Gastroesophageal sphincter (tissue), 4 donors: Measurements from ENCODE around the gene ZNF729. TPM values are rescaled to one million over a fixed set of nuclear protein-coding genes. Genes with fewer than 3 reads are reported as not detected.
"Not testable (repeated sequence)": the region's sequence is repeated elsewhere in the genome, so short reads cannot be mapped to it uniquely, and the experiment has no call there.

Experiments
- ATAC-seq: fragments of 150-250 bp; one replicate; pipeline ENCODE4 v1.9.1; 2016; ENCODE audit warnings: mild to moderate bottlenecking, moderate library complexity
- H3K27ac ChIP-seq, 4 donors: fragments of 200-600 bp; sonication (generic) in 3 of 4; 1 replicate in 3 of 4; 2 replicates in 1 of 4; pipeline ENCODE4 v1.5.1; 2016 to 2019
- H3K27me3 ChIP-seq: fragments of 200-600 bp; sonication (generic); one replicate; pipeline ENCODE4 v1.5.1; 2019
- H3K36me3 ChIP-seq, 2 donors: fragments of 200-600 bp; sonication (generic); one replicate each; pipeline ENCODE4 v1.5.1; 2019; ENCODE audit warnings: control low read depth in 1 of 2
- H3K4me1 ChIP-seq, 3 donors: fragments of 200-600 bp; sonication (generic); 1 replicate in 2 of 3; 2 replicates in 1 of 3; pipeline ENCODE4 v1.5.1; 2016 to 2019; ENCODE audit warnings: control low read depth in 2 of 3
- H3K4me3 ChIP-seq, 2 donors: fragments of 200-600 bp; sonication (generic); one replicate each; pipeline ENCODE4 v1.5.1; 2019; ENCODE audit warnings: mild to moderate bottlenecking in 1 of 2, moderate library complexity in 1 of 2
- H3K9me3 ChIP-seq, 3 donors: fragments of 200-600 bp; sonication (generic); one replicate each; pipeline ENCODE4 v1.5.1; 2017 to 2019; ENCODE audit warnings: control low read depth in 2 of 3
- EP300 ChIP-seq: sonication (generic); formaldehyde crosslinking; IDR thresholded peaks from one replicate; pipeline ENCODE4 v1.6.1; 2017; ENCODE audit warnings: antibody characterized with exemption, mild to moderate bottlenecking
- POLR2A ChIP-seq, 2 donors: fragments of 450-650 bp; IDR thresholded peaks; one replicate each; pipeline ENCODE4 v1.6.1; 2017; ENCODE audit warnings: antibody characterized with exemption in 2 of 2, mild to moderate bottlenecking in 2 of 2, moderate library complexity in 1 of 2
- POLR2AphosphoS5 ChIP-seq: sonication (generic); formaldehyde crosslinking; IDR thresholded peaks from one replicate; pipeline ENCODE4 v1.6.1; 2017; ENCODE audit warnings: antibody characterized with exemption
- WGBS, 2 donors: methylation state at CpG; one replicate each; pipeline ENCODE4 v1.1.5; 2018; ENCODE audit warnings: low coverage in 1 of 2; 5-methylcytosine and 5-hydroxymethylcytosine counted together
- total RNA-seq, 4 donors: library from RNA; depleted of rRNA; stranded (reverse); fragments of >200 nt; gene quantifications; one replicate each; pipeline ENCODE4 v1.1.0, GENCODE V29; 2016
- TF ChIP-seq, protein P1 (sequence below), 4 experiments: fragments of 200-600 bp in 2 of 4; fragments of 450-650 bp in 2 of 4; sonication (generic) in 1 of 4; IDR thresholded peaks; one replicate each; pipeline ENCODE4 v1.5.1; 2017 to 2019; ENCODE audit warnings: antibody characterized with exemption in 4 of 4, mild to moderate bottlenecking in 2 of 4, moderate library complexity in 2 of 4

ZNF729 gene
- total RNA-seq, 4 donors from 2014 or later = not detected

DNA sequence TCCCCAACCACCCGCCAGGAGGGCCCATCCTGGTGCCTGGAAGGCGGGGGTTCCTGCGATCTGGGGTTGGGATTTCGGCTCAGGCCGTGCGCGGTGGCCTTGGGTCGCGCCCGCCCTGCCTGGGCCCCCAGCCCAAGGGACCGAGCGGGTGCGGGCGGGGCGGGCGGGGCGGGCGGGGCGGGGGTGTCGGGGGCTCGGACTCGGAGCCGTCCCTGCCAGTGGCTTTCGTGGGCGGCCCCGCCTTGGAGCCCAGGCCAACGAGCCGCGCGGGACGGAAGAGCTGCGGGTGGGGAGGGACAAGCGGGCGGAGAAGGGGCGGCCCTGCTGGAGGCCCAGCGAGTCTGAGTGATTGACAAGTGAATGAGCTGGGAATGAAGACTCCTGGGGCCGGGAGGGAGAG is 24.6 kb upstream of the ZNF729 start:
- H3K27ac ChIP-seq = no peak overlapping the region
- TF ChIP-seq POLR2A (IDR thresholded peaks at IDR 0.05) = no peak
- no peak for TF ChIP-seq EP300
- no peak for TF ChIP-seq POLR2AphosphoS5
- TF ChIP-seq, protein P1, sequence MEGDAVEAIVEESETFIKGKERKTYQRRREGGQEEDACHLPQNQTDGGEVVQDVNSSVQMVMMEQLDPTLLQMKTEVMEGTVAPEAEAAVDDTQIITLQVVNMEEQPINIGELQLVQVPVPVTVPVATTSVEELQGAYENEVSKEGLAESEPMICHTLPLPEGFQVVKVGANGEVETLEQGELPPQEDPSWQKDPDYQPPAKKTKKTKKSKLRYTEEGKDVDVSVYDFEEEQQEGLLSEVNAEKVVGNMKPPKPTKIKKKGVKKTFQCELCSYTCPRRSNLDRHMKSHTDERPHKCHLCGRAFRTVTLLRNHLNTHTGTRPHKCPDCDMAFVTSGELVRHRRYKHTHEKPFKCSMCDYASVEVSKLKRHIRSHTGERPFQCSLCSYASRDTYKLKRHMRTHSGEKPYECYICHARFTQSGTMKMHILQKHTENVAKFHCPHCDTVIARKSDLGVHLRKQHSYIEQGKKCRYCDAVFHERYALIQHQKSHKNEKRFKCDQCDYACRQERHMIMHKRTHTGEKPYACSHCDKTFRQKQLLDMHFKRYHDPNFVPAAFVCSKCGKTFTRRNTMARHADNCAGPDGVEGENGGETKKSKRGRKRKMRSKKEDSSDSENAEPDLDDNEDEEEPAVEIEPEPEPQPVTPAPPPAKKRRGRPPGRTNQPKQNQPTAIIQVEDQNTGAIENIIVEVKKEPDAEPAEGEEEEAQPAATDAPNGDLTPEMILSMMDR (IDR thresholded peaks at IDR 0.05) = no peak
- ATAC-seq = no peak

DNA sequence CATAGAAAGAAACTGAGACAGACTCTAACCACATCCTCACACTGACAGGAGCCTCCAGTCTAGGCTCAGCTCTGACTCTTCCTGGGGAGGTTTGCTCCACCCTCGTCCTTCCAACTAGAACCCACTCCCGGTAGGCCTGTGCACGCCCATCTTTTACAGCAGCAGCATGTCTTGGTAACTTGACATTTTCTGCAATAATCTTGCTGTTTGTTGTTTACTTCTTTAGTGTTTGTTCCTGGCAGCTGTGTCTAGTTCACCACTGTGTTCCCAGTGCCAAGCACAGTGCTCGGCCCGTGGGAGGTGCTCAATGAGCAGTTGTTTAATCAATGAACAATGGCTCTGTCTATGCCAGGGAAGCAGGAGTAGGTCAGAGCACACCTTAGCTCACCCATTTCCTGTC is 23.1 kb upstream of the ZNF729 start:
- Histone ChIP-seq H3K4me1 (no peaks in the 10 kb centered on the region), H3K27ac (no peak overlapping the region), H3K27me3 (peaks cover 13% of the 10 kb centered on the region), H3K4me3 (no peak overlapping the region), H3K9me3 (peaks cover 0 to 34% (median 0%) of the 10 kb centered on the region in 3 donors), H3K36me3 (no peaks in the 10 kb centered on the region)
- no peak for TF ChIP-seq POLR2A (IDR thresholded peaks at IDR 0.05)
- TF ChIP-seq, protein P1 (IDR thresholded peaks at IDR 0.05) = no peak
- no peak for TF ChIP-seq EP300
- no peak for TF ChIP-seq POLR2AphosphoS5
- ATAC-seq = no peak
- 87 to 100% methylated on average over 3 to 5 of the region's 5 CpGs for WGBS, 2 donors

More for the DNA sequence above, 24.6 kb upstream of the ZNF729 start:
- Histone ChIP-seq H3K27me3 (peaks cover 13% of the 10 kb centered on the region), H3K4me3 (no peak overlapping the region), H3K4me1 (no peaks in the 10 kb centered on the region), H3K36me3 (no peaks in the 10 kb centered on the region), H3K9me3 (peaks cover 0 to 28% (median 0%) of the 10 kb centered on the region in 3 donors)
- 10 to 20% methylated on average over 2 to 3 of the region's 37 CpGs for WGBS, 2 donors

DNA sequence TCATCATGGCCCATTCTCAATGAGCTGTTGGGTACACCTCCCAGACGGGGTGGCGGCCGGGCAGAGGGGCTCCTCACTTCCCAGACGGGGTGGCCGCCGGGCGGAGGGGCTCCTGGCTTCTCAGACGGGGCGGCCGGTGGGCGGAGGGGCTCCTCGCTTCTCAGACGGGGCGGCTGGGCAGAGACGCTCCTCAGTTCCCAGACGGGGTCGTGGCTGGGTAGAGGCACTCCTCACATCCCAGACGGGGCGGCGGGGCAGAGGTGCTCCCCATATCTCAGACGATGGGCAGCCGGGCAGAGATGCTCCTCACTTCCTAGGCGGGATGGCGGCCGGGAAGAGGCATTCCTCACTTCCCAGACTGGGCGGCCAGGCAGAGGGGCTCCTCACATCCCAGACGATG is 35.3 kb downstream of the ZNF729 start:
- no CpG with 5 or more reads among the region's 27 CpGs for whole genome bisulfite sequencing, 2 donors
- ATAC-seq = not testable (repeated sequence)

DNA sequence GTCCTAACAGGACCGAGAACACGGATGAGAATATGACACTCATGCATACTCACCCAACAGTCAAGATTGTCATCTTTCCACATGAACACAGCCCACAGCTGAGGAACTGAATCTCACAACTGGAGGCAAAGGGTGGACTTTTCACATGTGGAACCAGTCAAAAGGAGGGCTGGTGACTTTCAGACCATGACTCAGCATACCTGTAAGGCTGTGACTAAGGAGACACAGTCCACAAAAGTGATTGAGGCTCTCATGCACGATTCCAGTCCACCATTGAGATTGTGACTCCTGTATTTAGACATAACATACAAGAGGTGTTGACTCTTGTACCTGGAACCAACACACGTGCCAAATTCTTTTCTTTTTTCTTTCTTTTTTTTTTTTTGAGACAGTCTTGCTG is 40.0 kb downstream of the ZNF729 start:
- H3K27ac ChIP-seq = no peak overlapping the region
- no peak for TF ChIP-seq EP300
- TF ChIP-seq, protein P1 (IDR thresholded peaks at IDR 0.05) = no peak
- no peak for TF ChIP-seq POLR2A (IDR thresholded peaks at IDR 0.05)
- no peak for TF ChIP-seq POLR2AphosphoS5
- no peaks in the 10 kb centered on the region for H3K27me3 ChIP-seq
- no peak for ATAC-seq
- H3K9me3 ChIP-seq = peaks cover 0 to 26% (median 0%) of the 10 kb centered on the region in 3 donors
- H3K4me1 ChIP-seq = no peaks in the 10 kb centered on the region
- no peak overlapping the region for H3K4me3 ChIP-seq
- H3K36me3 ChIP-seq = no peaks in the 10 kb centered on the region
- 57 to 84% methylated on average over 3 to 4 of the region's 4 CpGs for WGBS, 2 donors

More for the DNA sequence above, 35.3 kb downstream of the ZNF729 start:
- H3K4me1 ChIP-seq, H3K27ac ChIP-seq, H3K4me3 ChIP-seq, H3K36me3 ChIP-seq, H3K27me3 ChIP-seq: not testable (repeated sequence)
- peaks cover 0 to 25% (median 0%) of the 10 kb centered on the region in 3 donors for H3K9me3 ChIP-seq

DNA sequence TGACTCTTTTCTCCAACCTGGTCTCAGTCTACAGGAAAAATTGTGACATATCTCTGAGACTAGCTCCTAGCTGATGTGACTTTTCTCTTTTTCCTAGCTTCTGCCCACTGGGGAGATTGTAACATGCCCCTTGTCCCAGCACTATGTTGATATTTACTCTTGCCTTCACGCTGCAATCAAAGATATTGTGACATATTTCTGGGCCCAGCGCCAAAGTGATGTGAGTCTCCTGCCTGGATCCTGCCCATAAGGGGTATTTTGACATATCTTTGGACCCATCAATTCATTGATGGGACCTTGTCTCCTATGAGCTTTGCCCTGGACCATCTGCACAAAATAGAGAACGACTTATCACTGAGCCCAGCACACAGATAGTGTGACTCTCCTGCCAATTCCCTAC is 41.1 kb downstream of the ZNF729 start:
- Histone ChIP-seq H3K27ac (no peak overlapping the region), H3K4me3 (no peak overlapping the region), H3K27me3 (no peaks in the 10 kb centered on the region), H3K4me1 (no peaks in the 10 kb centered on the region), H3K36me3 (no peaks in the 10 kb centered on the region), H3K9me3 (peaks cover 0 to 15% (median 0%) of the 10 kb centered on the region in 3 donors)
- WGBS, 2 donors = 55 to 57% methylated on average over 1 to 3 of the region's 3 CpGs
- TF ChIP-seq EP300 (no peak), POLR2A (IDR thresholded peaks at IDR 0.05) (no peak), POLR2AphosphoS5 (no peak)
- TF ChIP-seq, protein P1 (IDR thresholded peaks at IDR 0.05) = no peak
- ATAC-seq = no peak
